Measurements from ENCODE around the gene TMEM30B.

The TMEM30B gene

GRCh38 chr14:61287196-61287595 is 6.1 kb upstream of the TMEM30B start:
- H3K4me2 ChIP-seq (ENCODE audit: low read length): no peak overlapping the region
- H3K4me1 ChIP-seq (ENCODE audit: control insufficient read depth in 1 of 2, insufficient read depth in 2 of 2, low read length in 2 of 2): no peaks in the 10 kb centered on the region
- no peak overlapping the region for H3K23ac ChIP-seq (ENCODE audit: low read length)
- no peaks in the 10 kb centered on the region for H3K27me3 ChIP-seq (ENCODE audit: insufficient read depth, low read length)
- no CpG with 5 or more reads among the region's 7 CpGs for WGBS (ENCODE audit: extremely low coverage, insufficient coverage, insufficient read length)
- H4K91ac ChIP-seq (ENCODE audit: low read depth, low read length): no peak overlapping the region
- no peaks in the 10 kb centered on the region for H3K79me1 ChIP-seq (ENCODE audit: low read length)
- H3K14ac ChIP-seq (ENCODE audit: low read length): no peak overlapping the region
- no peak overlapping the region for H3K4ac ChIP-seq (ENCODE audit: low read depth, low read length)
- no peak overlapping the region for H3K4me3 ChIP-seq (ENCODE audit: low read depth, low read length)
- no peaks in the 10 kb centered on the region for H3K79me2 ChIP-seq (ENCODE audit: control insufficient read depth, insufficient read depth, low read length, poor library complexity)
- H2BK120ac ChIP-seq (ENCODE audit: insufficient read depth, low read length, poor library complexity): no peak overlapping the region
- H2AFZ ChIP-seq (ENCODE audit: insufficient read depth, low read length, poor library complexity): no peak overlapping the region
- no peaks in the 10 kb centered on the region for H3K36me3 ChIP-seq (ENCODE audit: control insufficient read depth in 1 of 2, insufficient read depth in 2 of 2, low read length in 2 of 2)
- no peak overlapping the region for H3K18ac ChIP-seq (ENCODE audit: low read length)
- H4K12ac ChIP-seq (ENCODE audit: low read depth, low read length): no peak overlapping the region
- no peak overlapping the region for H3K9ac ChIP-seq (ENCODE audit: low read length)
- H2BK12ac ChIP-seq (ENCODE audit: low read length): no peak overlapping the region
- no peak overlapping the region for H2AK5ac ChIP-seq (ENCODE audit: low read length)
- DNase-seq: no peak
- no peak overlapping the region for H3K27ac ChIP-seq (ENCODE audit: low read depth, low read length)
- H4K8ac ChIP-seq (ENCODE audit: low read depth, low read length): no peak overlapping the region
- H3K9me3 ChIP-seq (ENCODE audit: insufficient read depth, low read depth, low read length): no peaks in the 10 kb centered on the region
- H2BK5ac ChIP-seq (ENCODE audit: low read depth, low read length, poor library complexity): no peak overlapping the region

GRCh38 chr14:61285364-61285763 is 4.2 kb upstream of the TMEM30B start:
- Histone ChIP-seq H3K36me3 (ENCODE audit: control insufficient read depth in 1 of 2, insufficient read depth in 2 of 2, low read length in 2 of 2) (no peaks in the 10 kb centered on the region), H3K14ac (ENCODE audit: low read length) (no peak overlapping the region), H3K79me2 (ENCODE audit: control insufficient read depth, insufficient read depth, low read length, poor library complexity) (peaks cover 4% of the 10 kb centered on the region), H3K23ac (ENCODE audit: low read length) (no peak overlapping the region), H2AK5ac (ENCODE audit: low read length) (no peak overlapping the region), H3K79me1 (ENCODE audit: low read length) (peaks cover 8% of the 10 kb centered on the region), H3K9ac (ENCODE audit: low read length) (no peak overlapping the region), H2BK12ac (ENCODE audit: low read length) (no peak overlapping the region), H4K12ac (ENCODE audit: low read depth, low read length) (no peak overlapping the region), H2AFZ (ENCODE audit: insufficient read depth, low read length, poor library complexity) (no peak overlapping the region), H3K4me2 (ENCODE audit: low read length) (no peak overlapping the region), H3K18ac (ENCODE audit: low read length) (no peak overlapping the region), H3K9me3 (ENCODE audit: insufficient read depth, low read depth, low read length) (peaks cover 3% of the 10 kb centered on the region), H2BK5ac (ENCODE audit: low read depth, low read length, poor library complexity) (no peak overlapping the region), H3K27ac (ENCODE audit: low read depth, low read length) (no peak overlapping the region), H2BK120ac (ENCODE audit: insufficient read depth, low read length, poor library complexity) (no peak overlapping the region), H3K4ac (ENCODE audit: low read depth, low read length) (no peak overlapping the region), H3K27me3 (ENCODE audit: insufficient read depth, low read length) (no peaks in the 10 kb centered on the region), H4K91ac (ENCODE audit: low read depth, low read length) (no peak overlapping the region), H3K4me1 (ENCODE audit: control insufficient read depth in 1 of 2, insufficient read depth in 2 of 2, low read length in 2 of 2) (peaks cover 4% of the 10 kb centered on the region in 2 experiments), H4K8ac (ENCODE audit: low read depth, low read length) (no peak overlapping the region), H3K4me3 (ENCODE audit: low read depth, low read length) (no peak overlapping the region)
- no peak for DNase-seq
- WGBS (ENCODE audit: extremely low coverage, insufficient coverage, insufficient read length): no CpG with 5 or more reads among the region's 4 CpGs

- Histone ChIP-seq H3K9ac (ENCODE audit: low read length) (peak overlapping the region; percentile 12), H3K4me2 (ENCODE audit: low read length) (no peak overlapping the region), H2BK120ac (ENCODE audit: insufficient read depth, low read length, poor library complexity) (no peak overlapping the region), H3K79me1 (ENCODE audit: low read length) (peaks cover 9% of the 10 kb centered on the region), H2BK12ac (ENCODE audit: low read length) (no peak overlapping the region), H3K4me3 (ENCODE audit: low read depth, low read length) (no peak overlapping the region), H3K18ac (ENCODE audit: low read length) (no peak overlapping the region), H2AK5ac (ENCODE audit: low read length) (no peak overlapping the region), H2AFZ (ENCODE audit: insufficient read depth, low read length, poor library complexity) (no peak overlapping the region), H4K12ac (ENCODE audit: low read depth, low read length) (no peak overlapping the region), H4K91ac (ENCODE audit: low read depth, low read length) (no peak overlapping the region), H3K9me3 (ENCODE audit: insufficient read depth, low read depth, low read length) (peaks cover 8% of the 10 kb centered on the region), H3K4me1 (ENCODE audit: control insufficient read depth in 1 of 2, insufficient read depth in 2 of 2, low read length in 2 of 2) (peaks cover 4 to 9% of the 10 kb centered on the region in 2 experiments), H3K27me3 (ENCODE audit: insufficient read depth, low read length) (no peaks in the 10 kb centered on the region), H2BK5ac (ENCODE audit: low read depth, low read length, poor library complexity) (no peak overlapping the region), H3K36me3 (ENCODE audit: control insufficient read depth in 1 of 2, insufficient read depth in 2 of 2, low read length in 2 of 2) (no peaks in the 10 kb centered on the region), H4K8ac (ENCODE audit: low read depth, low read length) (no peak overlapping the region), H3K23ac (ENCODE audit: low read length) (no peak overlapping the region), H3K27ac (ENCODE audit: low read depth, low read length) (no peak overlapping the region), H3K14ac (ENCODE audit: low read length) (no peak overlapping the region), H3K79me2 (ENCODE audit: control insufficient read depth, insufficient read depth, low read length, poor library complexity) (peaks cover 4% of the 10 kb centered on the region), H3K4ac (ENCODE audit: low read depth, low read length) (no peak overlapping the region)
- peak in 1 of 2 donors; percentile 26 for DNase-seq
- WGBS (ENCODE audit: extremely low coverage, insufficient coverage, insufficient read length): no CpG with 5 or more reads among the region's 3 CpGs
Observed at GRCh38 chr14:61284001-61284400, 2.9 kb upstream of the TMEM30B start.

- H3K18ac ChIP-seq (ENCODE audit: low read length): no peak overlapping the region
- no peaks in the 10 kb centered on the region for H3K36me3 ChIP-seq (ENCODE audit: control insufficient read depth in 1 of 2, insufficient read depth in 2 of 2, low read length in 2 of 2)
- no peak overlapping the region for H2AFZ ChIP-seq (ENCODE audit: insufficient read depth, low read length, poor library complexity)
- no peaks in the 10 kb centered on the region for H3K27me3 ChIP-seq (ENCODE audit: insufficient read depth, low read length)
- H3K79me2 ChIP-seq (ENCODE audit: control insufficient read depth, insufficient read depth, low read length, poor library complexity): peaks cover 4% of the 10 kb centered on the region
- H3K4me2 ChIP-seq (ENCODE audit: low read length): no peak overlapping the region
- no peak overlapping the region for H4K12ac ChIP-seq (ENCODE audit: low read depth, low read length)
- no peak overlapping the region for H4K8ac ChIP-seq (ENCODE audit: low read depth, low read length)
- no peak overlapping the region for H2AK5ac ChIP-seq (ENCODE audit: low read length)
- no peak overlapping the region for H2BK5ac ChIP-seq (ENCODE audit: low read depth, low read length, poor library complexity)
- no peak overlapping the region for H3K14ac ChIP-seq (ENCODE audit: low read length)
- peaks cover 9% of the 10 kb centered on the region for H3K79me1 ChIP-seq (ENCODE audit: low read length)
- no peak overlapping the region for H3K23ac ChIP-seq (ENCODE audit: low read length)
- no peak for DNase-seq
- H3K9ac ChIP-seq (ENCODE audit: low read length): no peak overlapping the region
- no peak overlapping the region for H4K91ac ChIP-seq (ENCODE audit: low read depth, low read length)
- no peak overlapping the region for H3K4ac ChIP-seq (ENCODE audit: low read depth, low read length)
- H3K4me1 ChIP-seq (ENCODE audit: control insufficient read depth in 1 of 2, insufficient read depth in 2 of 2, low read length in 2 of 2): peaks cover 4 to 9% of the 10 kb centered on the region in 2 experiments
- no peak overlapping the region for H3K27ac ChIP-seq (ENCODE audit: low read depth, low read length)
- no peak overlapping the region for H2BK120ac ChIP-seq (ENCODE audit: insufficient read depth, low read length, poor library complexity)
- H3K4me3 ChIP-seq (ENCODE audit: low read depth, low read length): no peak overlapping the region
- H2BK12ac ChIP-seq (ENCODE audit: low read length): no peak overlapping the region
- peaks cover 8% of the 10 kb centered on the region for H3K9me3 ChIP-seq (ENCODE audit: insufficient read depth, low read depth, low read length)
- no CpG with 5 or more reads among the region's 2 CpGs for WGBS (ENCODE audit: extremely low coverage, insufficient coverage, insufficient read length)
Observed at GRCh38 chr14:61282746-61283145, 1.6 kb upstream of the TMEM30B start.
